Left ventricle myocardium superior (tissue), 1 donor: ENCODE results near the gene MMADHC. TPM values are rescaled to one million over a fixed set of nuclear protein-coding genes. Genes with fewer than 3 reads are reported as not detected.

ENCODE experiments used
- ATAC-seq: fragments of 200-7000 bp; cut with Tn5 transposase; one replicate; pipeline ENCODE4 v1.9.1; 2020; ENCODE audit warnings: mild to moderate bottlenecking, moderate library complexity
- DNase-seq: peaks from one replicate; pipeline ENCODE4 v3.0.0-alpha.2; 2020
- intact Hi-C: fragments of 100-400 bp; cut with micrococcal nuclease; formaldehyde crosslinking; loops from one replicate; pipeline ENCODE4 v1.11.0; 2022
- total RNA-seq: library from RNA; stranded (reverse); fragmentation: NEBNext Ultra II Directional; extraction: Animal tissue kit (Norgen Biotek cat#: 25700); gene quantifications from one replicate; pipeline ENCODE4 v1.2.1, GENCODE V29; 2021
- donor health status: DM: no; HTN: yes; CAD: no; lungs with severe emphysema.

MMADHC gene
- total RNA-seq, 1 donor from 2014 or later: 113 TPM

- intact Hi-C loops: loop anchor here (5.0 kb wide), 1 partner anchor 547 kb away; no protein-coding TSS in a partner anchor
- DNase-seq (no peak), ATAC-seq (no peak)
Measured at GRCh38 chr2:149564097-149564496, 23.5 kb downstream of the MMADHC start.

DNA sequence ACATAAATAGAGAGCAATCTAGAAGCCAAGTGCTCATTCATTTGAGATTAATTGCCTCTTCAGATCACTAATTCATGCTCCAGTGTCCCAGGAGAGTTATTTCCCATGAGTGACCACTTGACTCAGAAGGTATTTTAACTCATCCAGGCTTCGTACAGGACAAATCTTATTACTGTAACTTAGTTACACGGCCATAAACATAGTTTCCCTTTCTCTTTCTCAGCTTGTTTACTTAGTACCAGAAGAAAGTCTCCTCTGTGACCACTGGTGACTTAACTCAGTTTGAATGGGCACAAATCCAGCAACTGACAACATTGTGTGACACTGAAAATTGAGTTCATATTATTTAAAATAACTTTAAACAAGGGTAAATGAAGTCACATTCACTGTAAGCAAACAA, 25.3 kb downstream of the MMADHC start:
- no peak for DNase-seq
- intact Hi-C loops: loop anchor here (5.0 kb wide), 1 partner anchor 545 kb away; no protein-coding TSS in a partner anchor
- no peak for ATAC-seq

DNA sequence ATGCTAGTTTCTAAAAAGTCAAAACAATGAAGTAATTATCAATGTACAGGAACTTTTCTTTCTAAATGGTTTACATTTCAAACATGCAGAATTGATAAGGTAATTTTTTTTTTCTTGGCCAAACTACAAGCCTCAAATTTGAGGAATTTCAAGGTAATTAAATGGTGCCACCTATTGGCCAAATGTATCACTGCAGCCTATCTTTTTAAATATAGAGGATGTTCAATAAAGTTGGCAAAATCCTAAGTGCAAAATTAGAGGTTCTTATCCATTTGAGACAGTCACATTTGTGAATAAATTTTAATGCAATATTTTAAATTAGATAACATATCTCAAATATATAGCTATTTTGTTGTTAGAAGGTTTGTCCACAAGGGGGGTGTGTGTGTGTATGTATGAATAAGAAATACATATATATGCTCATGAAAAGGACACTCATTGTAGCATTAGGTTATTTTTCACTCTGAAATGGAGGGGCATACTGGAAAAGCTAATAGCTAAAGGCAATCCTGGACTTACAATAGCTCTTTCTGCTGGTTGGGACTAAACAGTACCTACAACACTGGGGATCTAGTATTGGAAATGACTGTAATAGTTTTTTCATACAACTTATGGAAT, 26.2 kb downstream of the MMADHC start:
- ATAC-seq (no peak), DNase-seq (no peak)
- intact Hi-C loops: loop anchor here (5.0 kb wide), 1 partner anchor 544 kb away; no protein-coding TSS in a partner anchor

DNA sequence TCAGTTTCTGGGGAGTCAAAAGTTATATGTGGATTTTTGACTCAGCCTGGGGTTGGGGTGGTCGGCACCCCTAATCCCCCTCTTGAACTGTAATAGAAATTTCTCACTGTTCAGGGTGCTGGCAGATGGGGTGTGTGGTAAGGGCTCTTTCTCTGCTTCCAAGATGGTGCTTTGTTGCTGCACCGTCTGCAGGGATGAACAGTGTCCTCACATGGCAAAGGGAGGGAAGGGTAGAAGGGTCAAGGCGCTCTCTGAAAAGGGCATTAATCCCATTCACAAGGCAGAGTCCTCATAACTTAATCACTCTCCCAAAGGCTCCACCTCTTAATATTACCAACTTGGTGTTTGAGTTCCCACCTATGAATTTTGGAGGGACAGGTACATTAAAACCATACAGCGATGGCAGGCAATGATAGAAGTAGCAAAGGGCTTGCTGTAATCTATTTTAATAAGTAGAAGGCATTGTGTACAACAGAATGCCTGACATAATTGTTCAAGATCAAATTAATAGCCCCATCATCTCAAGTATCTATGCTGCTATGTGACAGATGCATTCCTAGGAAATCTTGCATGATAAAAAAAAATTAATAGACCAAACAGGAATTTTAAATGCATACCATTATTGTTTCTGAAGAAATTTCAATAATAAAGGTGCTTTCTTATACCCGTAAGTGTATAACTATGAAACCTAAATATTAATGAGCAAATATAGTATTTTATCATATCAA, 28.1 kb downstream of the MMADHC start:
- DNase-seq: no peak
- intact Hi-C loops: loop anchor here (5.0 kb wide), 1 partner anchor 542 kb away; no protein-coding TSS in a partner anchor

DNA sequence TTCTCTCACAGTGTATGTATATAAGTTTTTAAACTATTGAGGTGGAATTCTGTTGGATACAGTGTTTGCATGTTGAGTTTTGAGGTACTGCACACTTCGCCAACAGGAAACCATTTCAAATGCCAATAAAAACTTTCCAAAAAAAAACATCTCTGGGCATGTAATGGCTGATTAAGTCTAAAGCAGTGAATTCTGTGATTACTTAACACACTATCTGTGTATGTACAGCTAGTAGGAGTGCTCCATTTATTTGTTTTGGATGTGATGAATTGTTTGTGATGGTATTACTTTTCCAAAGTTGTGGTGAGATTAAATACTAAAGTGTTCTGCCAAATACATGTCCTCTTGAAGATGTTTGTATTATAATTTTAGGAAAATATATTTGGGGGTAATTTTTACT, 31.1 kb downstream of the MMADHC start:
- intact Hi-C loops: no loop called here
- no peak for ATAC-seq

More for the DNA sequence above, 28.1 kb downstream of the MMADHC start:
- no peak for ATAC-seq

DNA sequence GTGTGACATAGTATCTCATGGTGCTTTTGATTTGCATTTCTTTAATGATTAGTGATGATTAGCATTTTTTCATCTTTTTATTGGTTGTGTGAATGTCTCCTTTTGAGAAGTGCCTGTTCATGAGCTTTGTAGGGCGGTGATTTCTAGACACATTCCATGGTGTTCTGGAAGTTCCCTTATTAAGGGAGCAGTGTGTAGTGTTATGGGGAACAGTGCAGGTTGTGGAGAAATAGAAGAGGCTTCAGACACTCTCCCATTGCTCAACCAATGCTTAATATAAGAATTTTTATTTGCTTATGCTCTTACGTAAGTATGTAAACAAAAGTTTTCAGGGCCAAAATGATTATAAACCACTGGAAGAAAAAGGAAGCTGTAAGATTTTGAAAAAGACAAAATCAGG, 34.7 kb downstream of the MMADHC start:
- intact Hi-C loops: no loop called here
- ATAC-seq (no peak), DNase-seq (no peak)

More for the DNA sequence above, 31.1 kb downstream of the MMADHC start:
- no peak for DNase-seq

DNA sequence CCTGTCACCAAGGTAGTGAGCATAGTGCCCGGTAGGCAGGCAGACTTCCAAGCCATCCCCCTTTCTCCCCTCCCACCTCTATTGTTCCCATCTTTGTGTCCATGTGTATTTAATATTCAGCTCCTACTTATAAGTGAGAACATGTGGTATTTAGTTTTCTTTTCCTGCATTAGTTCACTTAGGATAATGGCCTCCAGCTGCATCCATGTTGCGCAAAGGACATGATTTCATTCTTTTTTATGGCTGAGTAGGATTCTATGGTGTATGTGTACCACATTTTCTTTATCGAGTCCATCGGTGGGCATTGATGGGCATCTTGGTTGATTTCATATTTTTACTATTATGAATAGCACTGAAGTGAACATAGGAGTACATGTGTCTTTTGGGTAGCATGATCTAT, 35.3 kb downstream of the MMADHC start:
- ATAC-seq: no peak
- no peak for DNase-seq
- intact Hi-C loops: no loop called here

DNA sequence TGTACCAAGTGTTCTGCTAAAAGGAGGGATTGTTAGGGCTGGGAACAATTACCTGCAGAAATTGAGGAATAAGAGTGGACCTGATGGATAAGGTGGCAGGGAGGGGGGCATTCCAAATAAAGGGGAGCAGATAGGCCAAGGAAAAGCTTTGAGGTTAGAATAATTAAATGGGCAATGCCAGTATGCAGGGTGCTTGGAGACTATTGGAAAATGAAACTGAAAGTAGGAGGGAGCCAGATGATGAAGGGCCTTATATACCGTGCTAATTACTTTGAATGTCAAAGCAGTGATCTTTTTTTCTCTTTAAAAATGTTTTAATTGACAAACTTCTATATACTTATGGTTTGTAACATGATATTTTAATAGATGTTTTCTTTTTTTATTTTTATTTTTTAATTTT, 42.9 kb downstream of the MMADHC start:
- intact Hi-C loops: no loop called here
- DNase-seq (no peak), ATAC-seq (no peak)

GRCh38 chr2:149543845-149544244, 43.7 kb downstream of the MMADHC start:
- ATAC-seq: no peak
- intact Hi-C loops: no loop called here
- no peak for DNase-seq

DNA sequence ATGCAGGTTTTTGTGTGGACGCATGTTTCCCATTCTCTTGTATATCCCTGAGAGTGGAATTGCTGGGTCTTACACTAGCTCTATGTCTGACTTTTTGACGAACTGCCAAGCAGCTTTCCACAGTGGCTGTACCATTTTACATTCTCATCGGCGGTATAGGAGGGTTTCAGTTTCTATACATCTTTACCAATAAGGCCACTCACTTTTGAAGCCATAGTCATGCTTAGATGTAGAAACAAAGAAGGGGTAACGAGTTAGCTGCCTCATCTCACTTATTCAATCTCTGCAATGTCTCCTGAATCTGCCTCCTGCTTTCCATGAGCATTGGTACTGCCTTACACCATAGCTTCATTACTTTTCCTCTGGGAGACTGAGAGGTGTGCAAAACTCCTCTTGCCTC, 47.4 kb downstream of the MMADHC start:
- intact Hi-C loops: no loop called here
- ATAC-seq (no peak), DNase-seq (no peak)

GRCh38 chr2:149538138-149538833, 49.3 kb downstream of the MMADHC start:
- intact Hi-C loops: no loop called here
- ATAC-seq: no peak
- DNase-seq: no peak

DNA sequence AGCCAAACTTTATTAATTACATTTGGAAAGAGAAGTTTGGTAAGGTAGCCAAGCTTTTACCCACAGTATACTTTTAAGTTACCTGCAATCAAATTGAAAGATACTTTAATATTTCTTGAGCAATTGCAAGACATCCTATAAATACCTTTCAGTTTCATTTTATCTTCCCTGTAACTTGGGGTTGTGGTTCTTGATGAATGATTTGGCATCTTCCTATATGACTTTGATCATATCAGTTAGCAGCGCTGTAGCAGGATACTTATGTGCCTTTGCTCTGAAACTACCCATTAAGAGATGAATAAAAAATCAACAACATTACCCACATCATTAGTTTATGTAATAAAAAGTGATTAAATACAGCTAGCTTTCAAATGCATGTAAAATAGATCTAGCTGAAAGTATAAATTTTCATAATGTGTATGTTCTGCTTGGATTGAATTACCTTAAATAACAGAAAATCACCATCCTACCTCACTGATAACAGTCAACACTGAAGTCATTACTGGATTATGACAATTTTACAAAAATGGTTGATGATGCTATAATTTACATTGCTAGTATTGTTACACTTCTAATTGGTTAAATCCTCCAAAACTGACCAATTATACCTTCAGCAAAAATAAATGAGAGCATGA, 50.4 kb downstream of the MMADHC start:
- ATAC-seq (no peak), DNase-seq (no peak)
- intact Hi-C loops: no loop called here

DNA sequence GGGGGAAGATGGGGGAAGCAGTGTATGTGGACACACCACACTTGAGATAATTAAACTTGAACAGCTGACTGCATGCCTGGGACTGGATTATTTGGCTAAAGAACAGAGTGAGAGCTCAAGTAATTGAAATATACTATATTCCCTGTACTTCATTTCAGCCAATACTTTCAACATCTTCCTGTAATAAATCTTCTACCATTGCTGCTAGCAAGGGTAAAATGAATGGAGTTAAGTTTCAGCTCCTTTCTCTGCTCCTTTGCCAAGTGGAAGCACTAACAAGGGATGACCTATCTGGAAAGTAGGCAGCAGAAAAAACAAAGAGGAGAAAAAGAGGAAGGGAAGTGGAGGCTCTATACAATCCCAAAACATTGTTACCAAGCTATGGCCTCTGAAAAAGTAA, 50.9 kb downstream of the MMADHC start:
- intact Hi-C loops: no loop called here
- DNase-seq: no peak
- ATAC-seq: no peak

GRCh38 chr2:149534674-149535073, 52.9 kb downstream of the MMADHC start:
- no peak for DNase-seq
- intact Hi-C loops: no loop called here
- ATAC-seq: no peak

- no peak for DNase-seq
- intact Hi-C loops: no loop called here
- ATAC-seq: no peak
Measured at GRCh38 chr2:149528983-149529382, 58.6 kb downstream of the MMADHC start.

DNA sequence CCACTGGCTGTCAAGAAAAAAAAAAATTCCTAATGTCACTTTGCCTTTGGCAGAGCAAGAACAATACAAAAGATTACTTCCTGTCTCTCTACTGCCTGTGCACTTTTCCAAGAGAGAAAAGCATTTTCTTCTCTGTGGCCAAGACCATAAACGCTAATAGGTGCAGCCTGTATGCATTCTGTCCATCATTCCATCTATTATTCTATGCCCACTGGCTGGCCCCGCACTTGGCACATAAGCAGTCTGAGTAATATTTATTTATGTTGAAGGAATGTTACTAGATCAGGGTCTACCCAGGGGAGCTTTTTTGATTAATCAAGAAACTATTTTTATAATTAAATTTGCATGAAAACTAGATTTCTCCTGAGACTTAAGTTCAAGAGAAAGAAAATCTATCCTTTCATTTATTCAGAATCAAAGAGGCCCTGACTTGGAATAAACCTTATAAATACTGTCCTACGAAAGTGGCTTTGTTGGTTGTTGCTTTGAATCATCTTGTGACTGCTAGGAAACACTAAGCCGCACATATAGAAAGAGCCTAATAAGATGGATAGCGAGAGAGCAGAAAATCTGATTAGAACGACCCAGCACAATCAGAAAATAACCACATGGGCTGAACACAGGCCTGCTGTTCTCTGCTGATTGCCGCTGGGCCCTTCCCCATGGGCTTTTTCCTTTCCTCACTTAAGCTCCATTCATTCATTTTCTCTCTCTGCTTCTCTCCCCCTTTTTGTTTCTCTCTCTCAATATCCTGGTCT, 59.4 kb downstream of the MMADHC start:
- DNase-seq (no peak), ATAC-seq (no peak)
- intact Hi-C loops: no loop called here

GRCh38 chr2:149526689-149527088, 60.9 kb downstream of the MMADHC start:
- intact Hi-C loops: no loop called here
- no peak for ATAC-seq

DNA sequence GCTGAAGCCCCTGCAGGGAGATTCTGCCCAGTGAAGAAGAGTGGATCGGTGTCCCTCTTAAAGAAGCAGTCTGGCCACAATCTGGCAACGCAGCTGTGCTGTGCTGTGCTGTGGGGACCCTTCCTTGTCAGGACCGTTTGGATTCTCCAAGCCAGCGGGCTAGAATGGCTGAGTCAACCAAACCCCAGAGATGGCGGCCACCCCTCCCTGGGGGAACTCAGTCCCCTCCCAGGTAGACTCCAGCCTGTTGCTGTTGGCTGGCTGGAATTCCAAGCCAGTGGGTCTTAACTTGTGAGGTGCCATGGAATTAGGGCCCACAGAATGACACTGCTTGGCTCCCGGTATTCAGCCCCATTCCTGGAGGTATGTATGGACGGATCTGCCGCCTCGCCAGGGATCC, 62.3 kb downstream of the MMADHC start:
- DNase-seq: no peak
- ATAC-seq: no peak
- intact Hi-C loops: no loop called here

More at GRCh38 chr2:149526689-149527088, 60.9 kb downstream of the MMADHC start:
- no peak for DNase-seq
